HepG2 (cell line): ENCODE measurements around the gene HS6ST2. TPM values are rescaled to one million over a fixed set of nuclear protein-coding genes. Genes with fewer than 3 reads are reported as not detected.

Source experiments
- ATAC-seq: fragments of 200-7000 bp; cut with Tn5 transposase; 3 replicates; pipeline ENCODE4 v1.9.1; 2020; ENCODE audit warnings: mild to moderate bottlenecking, moderate library complexity
- BruUV-seq: library from RNA; stranded (reverse); fragments of 400-500 nt; replicated peaks from 2 replicates; lab custom pipeline; 2021; lab: Mats Ljungman, UMichigan
- CTCF ChIA-PET: fragments of 300-600 bp; formaldehyde crosslinking; extraction: SDS; loops from one replicate; lab custom pipeline; 2021; ENCODE audit warnings: low total read pairs, inconsistent platforms, low intra/inter-chr PET ratio; lab: Yijun Ruan, JAX
- POLR2A ChIA-PET: fragments of 350-600 bp; sonication (Branson Sonifier 250); formaldehyde crosslinking; loops from one replicate; lab custom pipeline; 2020; ENCODE audit warnings: antibody characterized with exemption, inconsistent platforms; lab: Yijun Ruan, JAX
- DNase-seq: peaks from one replicate; pipeline ENCODE4 v3.0.0-alpha.2; 2015; ENCODE audit warnings: low spot score
- FAIRE-seq: peaks from 3 replicates; lab custom pipeline; 2011; peaks lifted over from hg19 to GRCh38; lab: Jason Lieb, UNC
- H2AFZ ChIP-seq: one replicate; pipeline ENCODE4 v1.6.1; 2011; ENCODE audit warnings: low read length, inconsistent platforms
- H3K27ac ChIP-seq: fragments of 300-600 bp; 3 replicates; pipeline ENCODE4 v1.8.0; 2011; ENCODE audit warnings: mixed run types, mild to moderate bottlenecking, mixed read lengths, low read length, inconsistent platforms; ENCODE audit not compliant: insufficient read depth; ENCODE audit errors: extremely low read length
- H3K27me3 ChIP-seq, 2 experiments: fragments of 200-600 bp in 1 of 2; 2 replicates in 1 of 2; 3 replicates in 1 of 2; pipeline versions ENCODE4 v1.6.0 to v1.8.0; 2011; ENCODE audit warnings: low read length in 2 of 2, mild to moderate bottlenecking in 2 of 2, moderate library complexity in 2 of 2, inconsistent platforms in 1 of 2; ENCODE audit not compliant: insufficient read depth in 2 of 2, control insufficient read depth in 1 of 2
- H3K36me3 ChIP-seq, 2 experiments: fragments of 200-600 bp in 1 of 2; replicated peaks in 1 of 2; 2 replicates in 1 of 2; 3 replicates in 1 of 2; pipeline versions ENCODE4 v1.5.1 to v1.8.0; 2011; ENCODE audit warnings: low read length in 2 of 2, inconsistent platforms in 1 of 2; ENCODE audit not compliant: insufficient read depth in 2 of 2, control insufficient read depth in 1 of 2
- H3K4me1 ChIP-seq: 2 replicates; pipeline ENCODE4 v1.5.1; 2012; ENCODE audit warnings: low read length, inconsistent platforms; ENCODE audit not compliant: insufficient read depth
- H3K4me2 ChIP-seq: 2 replicates; pipeline ENCODE4 v1.6.0; 2011; ENCODE audit warnings: low read depth, low read length, inconsistent platforms
- H3K4me3 ChIP-seq, 3 experiments: fragments of 200-600 bp in 1 of 3; sonication (generic), shearing (Covaris generic) in 1 of 3; replicated peaks in 1 of 3; 2 replicates each; pipeline ENCODE4 v1.5.1; 2011 to 2016; ENCODE audit warnings: low read length in 3 of 3, inconsistent platforms in 2 of 3, low read depth in 2 of 3, mild to moderate bottlenecking in 2 of 3, control low read depth in 1 of 3, mixed read lengths in 1 of 3; ENCODE audit not compliant: insufficient read depth in 1 of 3
- H3K79me2 ChIP-seq: one replicate; pipeline ENCODE4 v1.6.1; 2011; ENCODE audit warnings: low read length, inconsistent platforms; ENCODE audit not compliant: insufficient read depth
- H3K9ac ChIP-seq: 2 replicates; pipeline ENCODE4 v1.6.0; 2011; ENCODE audit warnings: mild to moderate bottlenecking, low read depth, low read length, inconsistent platforms; ENCODE audit not compliant: insufficient read depth
- H3K9me3 ChIP-seq: 2 replicates; pipeline ENCODE4 v1.5.1; 2012; ENCODE audit warnings: mild to moderate bottlenecking, low read length
- H4K20me1 ChIP-seq: 2 replicates; pipeline ENCODE4 v1.6.0; 2011; ENCODE audit warnings: inconsistent platforms, mild to moderate bottlenecking, low read length, moderate library complexity; ENCODE audit not compliant: insufficient read depth
- ARID5B ChIP-seq: IDR thresholded peaks from 2 replicates; pipeline ENCODE4 v1.4.0; 2020; ENCODE audit warnings: mild to moderate bottlenecking, missing genetic modification reagents
- CTCF ChIP-seq: sonication (generic); formaldehyde crosslinking; IDR thresholded peaks from 2 replicates; pipeline ENCODE4 v1.5.0; 2020; ENCODE audit warnings: mild to moderate bottlenecking, missing genetic modification reagents, moderate library complexity
- FOXA3 ChIP-seq: IDR thresholded peaks from 2 replicates; pipeline ENCODE4 v1.6.1; 2016; ENCODE audit warnings: missing genetic modification reagents, missing compliant biosample characterization
- HDAC2 ChIP-seq: sonication (generic); formaldehyde crosslinking; IDR thresholded peaks from 2 replicates; pipeline ENCODE4 v1.4.0; 2020; ENCODE audit warnings: missing genetic modification reagents
- RAD21 ChIP-seq: fragments of 450-650 bp; formaldehyde crosslinking; IDR thresholded peaks from 2 replicates; pipeline ENCODE4 v1.5.0; 2020; ENCODE audit warnings: mild to moderate bottlenecking
- REPIN1 ChIP-seq: sonication (generic); formaldehyde crosslinking; IDR thresholded peaks from 2 replicates; pipeline ENCODE4 v1.8.0; 2022; ENCODE audit warnings: missing genetic modification reagents, low read depth, mild to moderate bottlenecking, borderline replicate concordance
- SALL1 ChIP-seq: sonication (generic); formaldehyde crosslinking; IDR thresholded peaks from 2 replicates; pipeline ENCODE4 v1.8.0; 2022; ENCODE audit warnings: mild to moderate bottlenecking, missing genetic modification reagents
- SMC3 ChIP-seq: IDR thresholded peaks from 2 replicates; pipeline ENCODE4 v1.6.1; 2011; ENCODE audit warnings: low read length, improper control_type of control experiment
- STAG1 ChIP-seq: sonication (generic); formaldehyde crosslinking; IDR thresholded peaks from 2 replicates; pipeline ENCODE4 v1.4.0; 2020; ENCODE audit warnings: missing genetic modification reagents
- TMF1 ChIP-seq: sonication (generic); formaldehyde crosslinking; IDR thresholded peaks from 2 replicates; pipeline ENCODE4 v1.8.1; 2022; ENCODE audit warnings: low read depth, missing genetic modification reagents
- ZNF550 ChIP-seq: sonication (generic); formaldehyde crosslinking; IDR thresholded peaks from 2 replicates; pipeline ENCODE4 v1.4.0; 2020; ENCODE audit warnings: mild to moderate bottlenecking, missing genetic modification reagents, borderline replicate concordance
- ZNF609 ChIP-seq: sonication (generic); formaldehyde crosslinking; IDR thresholded peaks from 2 replicates; pipeline ENCODE4 v1.4.0; 2020; ENCODE audit warnings: mild to moderate bottlenecking, missing genetic modification reagents, borderline replicate concordance
- WGBS: methylation state at CpG from one replicate; pipeline ENCODE4 v1.1.6; 2017; ENCODE audit warnings: low lambda C conversion rate; 5-methylcytosine and 5-hydroxymethylcytosine counted together
- in situ Hi-C: cut with HindIII; loops from 2 replicates; pipeline ENCODE4 v1.10.0; 2017; ENCODE audit warnings: low pct_unique_long_range_greater_than_20kb; ENCODE audit not compliant: extremely low pct_ligation_motif_present
- intact Hi-C: fragments of 100-400 bp; cut with micrococcal nuclease; formaldehyde crosslinking; loops from one replicate; pipeline ENCODE4 v1.10.0; 2022; ENCODE audit not compliant: unreplicated experiment
- polyA plus RNA-seq, 8 experiments: library from polyadenylated mRNA; depleted of rRNA in 3 of 8; stranded (reverse) in 7 of 8; unstranded in 1 of 8; fragments of >200 nt; fragmentation: Illumina TruSeq in 4 of 8; extraction: Trizol in 4 of 8; gene quantifications; 2 replicates each; pipeline versions ENCODE4 v1.2.1 to v1.2.3, GENCODE V29; 2011 to 2016; ENCODE audit warnings: low read depth in 4 of 8, missing spikeins in 1 of 8, mixed read lengths in 1 of 8; ENCODE audit not compliant: insufficient read depth in 1 of 8
- total RNA-seq, 5 experiments: library from RNA; depleted of rRNA; stranded (reverse); fragments of >200 nt; fragmentation: Illumina TruSeq; extraction: Trizol; gene quantifications; 2 replicates each; pipeline ENCODE4 v1.2.3, GENCODE V29; 2016; ENCODE audit warnings: low read depth in 1 of 5

Gene HS6ST2
- total and polyA plus RNA-seq, 2 of the 13 experiments (the other 11 are each of a cell fraction or from before 2014, with no cell fraction given) = 0.05 TPM; not detected in 1

- Histone ChIP-seq H3K4me3 (no peak overlapping the region), H3K9ac (no peak overlapping the region), H3K79me2 (no peaks in the 10 kb centered on the region), H3K36me3 (no peaks in the 10 kb centered on the region), H2AFZ (no peak overlapping the region), H3K4me2 (peak overlapping the region; percentile 37), H3K27me3 (no peaks in the 10 kb centered on the region), H3K4me1 (peaks cover 57% of the 10 kb centered on the region), H3K9me3 (no peaks in the 10 kb centered on the region), H4K20me1 (no peaks in the 10 kb centered on the region), H3K27ac (no peak overlapping the region)
- in situ Hi-C loops (loop anchor here (10.0 kb wide), 1 partner anchor 318 kb away; no protein-coding TSS in a partner anchor), intact Hi-C loops (loop anchor here (2.0 to 5.0 kb wide), 2 partner anchors 121 to 320 kb away; no protein-coding TSS in a partner anchor)
- DNase-seq (no peak), ATAC-seq (peak; percentile 72), FAIRE-seq (peak; percentile 97)
- BruUV-seq = no TSS peak
- ChIA-PET CTCF (interaction anchor here (0.9 to 2.7 kb wide), 4 partner anchors 21 to 387 kb away, joined by 3 to 8 read pairs (median 4); no protein-coding TSS in a partner anchor), POLR2A (interaction anchor here (1.0 to 2.4 kb wide), 4 partner anchors 22 to 131 kb away, joined by 3 to 9 read pairs (median 8); partner anchors contain the start of gene MBNL3)
- 56% methylated on average over 7 of the region's 10 CpGs for WGBS
- peak; percentile 86 for TF ChIP-seq CTCF (CRISPR knock-in tag)
- TF ChIP-seq SALL1 (CRISPR knock-in tag) = 0 out of 2 replicates have a peak, but pooled peaks have one; percentile 19
- peak; percentile 93 for TF ChIP-seq STAG1 (CRISPR knock-in tag)
- TF ChIP-seq HDAC2 (CRISPR knock-in tag) = 0 out of 2 replicates have a peak, but pooled peaks have one; percentile 15
- TF ChIP-seq RAD21 (CRISPR knock-in tag) = peak; percentile 71
- no peak for TF ChIP-seq ZNF609 (CRISPR knock-in tag)
- TF ChIP-seq ZNF550 = no peak
- TF ChIP-seq FOXA3 = 0 out of 2 replicates have a peak, but pooled peaks have one; percentile 24
- 0 out of 2 replicates have a peak, but pooled peaks have one; percentile 29 for TF ChIP-seq ARID5B (CRISPR knock-in tag)
- TF ChIP-seq SMC3 = peak; percentile 76
- TF ChIP-seq REPIN1 (CRISPR knock-in tag) = peak; percentile 27; the same call in 1 of the 2 replicates
- TF ChIP-seq TMF1 (CRISPR knock-in tag) = no peak
Measured at GRCh38 chrX:132612821-132613564, 345.4 kb downstream of the HS6ST2 start.
